ENCODE data around the gene KCNQ1.

- no peak for TF ChIP-seq CTCF (IDR thresholded peaks at IDR 0.05)
- TF ChIP-seq EZH2 (IDR thresholded peaks at IDR 0.05; ENCODE audit: borderline replicate concordance, insufficient read depth, low read depth, low read length, poor library complexity, severe bottlenecking): no peak
Observed at GRCh38 chr11:2748814-2749554, 304.2 kb downstream of the KCNQ1 start.

Data from B cell (primary cell).